Neural progenitor cell (in vitro differentiated cells): ENCODE data around the gene GOSR2.

Experiments
- EZH2 ChIP-seq: fragments of 200-600 bp; sonication (generic); IDR thresholded peaks from 2 replicates; pipeline ENCODE4 v1.6.1; 2017; ENCODE audit warnings: antibody characterized with exemption, mild to moderate bottlenecking, moderate library complexity
- EZH2phosphoT487 ChIP-seq: fragments of 200-600 bp; sonication (generic); IDR thresholded peaks from 2 replicates; pipeline ENCODE4 v1.6.1; 2017; ENCODE audit warnings: antibody characterized with exemption
- TF ChIP-seq, protein P1 (sequence below): fragments of 200-600 bp; sonication (generic); IDR thresholded peaks from 2 replicates; pipeline ENCODE4 v1.5.1; 2017; ENCODE audit warnings: antibody characterized with exemption, mild to moderate bottlenecking

DNA sequence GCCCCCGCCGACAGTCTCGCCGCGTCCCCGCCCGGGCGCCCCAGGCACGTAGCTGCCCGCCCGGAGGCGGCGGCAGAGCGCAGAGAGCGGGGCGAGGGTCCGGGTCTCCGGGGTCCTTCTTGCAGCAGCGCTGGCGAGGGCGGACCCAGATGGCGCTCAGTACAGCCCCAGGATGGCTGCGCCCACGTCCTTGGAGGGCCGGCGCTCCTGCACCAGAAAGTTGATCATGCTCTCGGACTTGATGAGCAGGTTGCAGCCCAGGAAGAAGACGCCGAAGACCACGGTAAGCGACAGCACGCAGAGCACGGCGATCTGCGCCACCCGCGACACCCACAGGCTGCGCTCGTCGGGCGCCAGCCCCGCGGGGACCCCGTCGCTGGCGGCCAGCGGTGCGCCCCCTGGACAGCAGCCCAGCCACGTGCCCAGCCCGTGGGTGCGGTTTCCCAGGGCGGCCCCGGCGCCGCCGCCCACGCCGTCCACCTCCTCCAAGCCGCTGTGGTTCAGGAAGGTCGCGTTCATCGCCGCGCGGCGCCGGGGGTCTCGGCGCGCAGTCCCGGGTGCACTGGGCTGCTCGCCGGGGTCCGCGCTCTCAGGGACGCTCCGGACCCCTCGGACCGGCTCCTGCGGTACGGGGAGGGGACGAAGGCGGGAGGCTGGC is 55.7 kb downstream of the GOSR2 start:
- TF ChIP-seq, protein P1, sequence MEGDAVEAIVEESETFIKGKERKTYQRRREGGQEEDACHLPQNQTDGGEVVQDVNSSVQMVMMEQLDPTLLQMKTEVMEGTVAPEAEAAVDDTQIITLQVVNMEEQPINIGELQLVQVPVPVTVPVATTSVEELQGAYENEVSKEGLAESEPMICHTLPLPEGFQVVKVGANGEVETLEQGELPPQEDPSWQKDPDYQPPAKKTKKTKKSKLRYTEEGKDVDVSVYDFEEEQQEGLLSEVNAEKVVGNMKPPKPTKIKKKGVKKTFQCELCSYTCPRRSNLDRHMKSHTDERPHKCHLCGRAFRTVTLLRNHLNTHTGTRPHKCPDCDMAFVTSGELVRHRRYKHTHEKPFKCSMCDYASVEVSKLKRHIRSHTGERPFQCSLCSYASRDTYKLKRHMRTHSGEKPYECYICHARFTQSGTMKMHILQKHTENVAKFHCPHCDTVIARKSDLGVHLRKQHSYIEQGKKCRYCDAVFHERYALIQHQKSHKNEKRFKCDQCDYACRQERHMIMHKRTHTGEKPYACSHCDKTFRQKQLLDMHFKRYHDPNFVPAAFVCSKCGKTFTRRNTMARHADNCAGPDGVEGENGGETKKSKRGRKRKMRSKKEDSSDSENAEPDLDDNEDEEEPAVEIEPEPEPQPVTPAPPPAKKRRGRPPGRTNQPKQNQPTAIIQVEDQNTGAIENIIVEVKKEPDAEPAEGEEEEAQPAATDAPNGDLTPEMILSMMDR, result no peak
- TF ChIP-seq EZH2phosphoT487 (peak; percentile 81), EZH2 (peak; percentile 96)
